GM23248 (cell line): Measurements from ENCODE around the gene GALNT12.

Source experiments
- EZH2 ChIP-seq: fragments of 200-600 bp; sonication (generic); IDR thresholded peaks from 2 replicates; pipeline ENCODE4 v1.6.1; 2018; ENCODE audit warnings: antibody characterized with exemption, mild to moderate bottlenecking; ENCODE audit not compliant: insufficient read depth, poor library complexity, severe bottlenecking
- EZH2phosphoT487 ChIP-seq: fragments of 200-600 bp; sonication (generic); IDR thresholded peaks from 2 replicates; pipeline ENCODE4 v1.6.1; 2018; ENCODE audit warnings: antibody characterized with exemption, moderate library complexity, mild to moderate bottlenecking, low read depth; ENCODE audit not compliant: insufficient read depth

GRCh38 chr9:98832768-98833089, 25.3 kb downstream of the GALNT12 start:
- TF ChIP-seq EZH2phosphoT487 = no peak
- no peak for TF ChIP-seq EZH2
